Stimulated activated CD4-positive, alpha-beta T cell treated with anti-CD3 and anti-CD28 coated beads, Interleukin-12 subunit alpha, Interleukin-12 subunit beta, amount 100 ng/mL, for 48 hours (primary cell): ENCODE measurements around the gene GEMIN4.
"Not testable (repeated sequence)": the region's sequence is repeated elsewhere in the genome, so short reads cannot be mapped to it uniquely, and the experiment has no call there.

Source experiments
- DNase-seq, 3 donors: peaks; one replicate each; pipeline ENCODE4 v3.0.0-alpha.2; 2020; ENCODE audit warnings: low read depth in 2 of 3, low spot score in 1 of 3

The GEMIN4 gene

GRCh38 chr17:752002-752619, at the start of gene GEMIN4:
GEMIN4 (minus strand) TSS chr17:752264; CDS start chr17:752142, 122 bp downstream.
- peak; percentile 95 to 99 (median 97) for DNase-seq

GRCh38 chr17:801660-802059, 49.6 kb upstream of the GEMIN4 start:
- no peak for DNase-seq

- no peak for DNase-seq
These were observed 48.6 kb upstream of the GEMIN4 start for GRCh38 chr17:800446-801242.

DNA sequence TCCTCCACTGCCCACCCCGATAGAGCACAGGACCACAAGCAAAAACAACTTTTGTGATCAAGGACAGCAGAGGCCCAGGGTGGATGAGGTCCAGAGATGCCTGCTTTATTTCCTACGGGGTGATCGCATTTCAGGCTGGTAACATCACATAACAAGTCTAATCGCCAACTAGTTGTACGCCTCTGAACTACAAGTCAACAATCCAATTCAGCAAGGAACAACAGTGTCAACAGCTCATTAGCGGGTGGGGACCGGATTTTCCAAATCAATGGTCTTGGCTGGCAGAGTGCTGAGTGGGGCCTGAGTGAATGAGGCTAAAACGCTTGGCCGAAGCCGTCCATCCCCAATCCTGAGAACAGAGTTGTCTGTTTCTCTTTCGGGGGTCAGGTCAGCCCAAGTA, 47.2 kb upstream of the GEMIN4 start:
- DNase-seq, result no peak

- DNase-seq, result no peak
These were observed 46.2 kb upstream of the GEMIN4 start for GRCh38 chr17:798246-798645.

GRCh38 chr17:797236-797840, 45.3 kb upstream of the GEMIN4 start:
- no peak for DNase-seq

GRCh38 chr17:796609-797008, 44.5 kb upstream of the GEMIN4 start:
- no peak for DNase-seq

GRCh38 chr17:795721-796120, 43.7 kb upstream of the GEMIN4 start:
- DNase-seq, result no peak

- DNase-seq, result no peak
These were observed 43.2 kb upstream of the GEMIN4 start for GRCh38 chr17:795276-795675.

- DNase-seq, result peak in 2 of 3 donors; percentile 28 to 35
These were observed 42.8 kb upstream of the GEMIN4 start for GRCh38 chr17:794876-795275.

DNA sequence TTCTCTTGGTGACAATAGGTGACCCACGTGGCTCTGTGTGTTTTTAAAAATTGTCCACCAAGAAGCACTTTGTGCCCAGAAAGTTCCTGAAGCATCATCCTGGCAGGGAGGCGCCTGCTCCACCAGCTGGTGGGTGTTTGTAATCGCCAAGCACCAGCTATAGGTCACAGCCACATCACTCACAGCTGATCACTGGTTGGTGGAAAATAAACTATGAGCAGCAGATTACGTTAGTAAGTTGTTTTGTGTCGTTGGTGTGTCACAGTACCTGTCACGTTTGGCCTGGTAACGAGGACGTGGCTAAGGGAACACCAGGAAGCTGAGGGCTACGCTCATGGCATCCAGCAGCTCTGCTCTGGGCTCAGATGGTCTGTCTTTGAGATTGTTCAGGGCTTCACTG, 40.2 kb upstream of the GEMIN4 start:
- DNase-seq, result no peak

DNA sequence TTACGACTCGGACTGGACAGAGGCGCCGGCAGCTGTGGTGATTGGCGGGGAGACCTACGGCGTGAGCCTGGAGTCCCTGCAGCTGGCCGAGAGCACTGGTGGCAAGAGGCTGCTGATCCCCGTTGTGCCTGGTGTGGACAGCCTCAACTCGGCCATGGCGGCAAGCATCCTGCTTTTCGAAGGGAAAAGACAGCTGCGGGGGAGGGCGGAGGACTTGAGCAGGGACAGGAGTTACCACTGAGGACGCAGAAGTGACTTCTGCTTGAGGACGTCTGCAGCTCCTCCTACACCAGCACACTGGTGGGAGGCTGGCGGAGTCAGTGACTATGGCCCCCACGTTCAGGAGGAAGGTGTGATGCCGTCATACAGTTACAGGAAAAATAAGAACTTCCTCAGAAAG, 39.8 kb upstream of the GEMIN4 start:
- no peak for DNase-seq

DNA sequence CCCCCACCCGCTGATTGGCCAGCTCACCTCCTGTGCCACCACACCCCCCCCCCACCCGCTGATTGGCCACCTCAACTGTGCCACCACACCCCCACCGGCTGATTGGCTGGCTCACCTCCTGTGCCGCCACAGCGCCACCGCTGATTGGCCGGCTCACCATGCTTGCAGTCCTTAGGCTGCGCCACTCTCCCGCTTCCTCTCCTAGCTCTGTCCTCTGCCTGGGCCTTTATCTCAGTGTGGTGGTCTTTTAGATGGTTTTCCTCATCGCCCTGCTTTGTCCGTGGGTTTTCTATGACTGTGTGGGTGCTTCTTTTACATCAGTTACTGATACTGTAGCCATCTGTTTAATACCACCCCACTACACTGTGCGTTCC, 38.8 kb upstream of the GEMIN4 start:
- not testable (repeated sequence) for DNase-seq

- not testable (repeated sequence) for DNase-seq
These were observed 38.1 kb upstream of the GEMIN4 start for GRCh38 chr17:789931-790873.

DNA sequence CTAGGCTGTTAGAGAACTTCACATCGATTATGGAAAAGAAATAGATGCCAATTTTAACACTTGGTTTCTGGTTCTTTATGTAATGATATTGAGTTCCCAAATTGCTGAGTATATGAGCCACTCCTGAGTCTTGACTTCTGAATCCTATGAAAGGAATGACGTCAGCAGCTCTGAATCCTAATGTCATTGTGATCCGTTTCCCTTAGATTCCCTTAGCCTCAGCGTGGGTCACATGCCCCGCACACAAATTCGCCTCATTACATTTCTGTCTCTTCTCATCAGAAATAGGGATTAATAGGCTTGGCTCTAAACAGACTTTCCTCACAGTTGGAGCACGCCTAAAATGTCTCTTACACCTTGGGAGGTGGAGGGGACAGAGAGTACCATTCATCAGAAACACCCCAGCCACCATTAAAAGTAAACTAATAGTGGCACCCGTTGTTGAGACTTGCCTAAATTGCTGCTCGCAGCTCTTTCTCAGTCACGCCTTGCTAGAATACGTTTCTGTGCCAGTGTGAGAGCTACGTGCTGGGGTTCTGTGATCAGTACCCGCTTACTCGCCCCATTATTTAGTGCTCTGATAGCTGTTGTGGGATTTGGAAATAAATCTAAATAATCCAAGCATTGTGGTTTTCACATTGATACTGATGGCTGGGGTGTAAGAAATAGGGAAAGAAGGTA, 37.2 kb upstream of the GEMIN4 start:
- DNase-seq, result no peak

- DNase-seq, result no peak
These were observed 36.5 kb upstream of the GEMIN4 start for GRCh38 chr17:788551-788950.

- DNase-seq, result no peak
These were observed 35.7 kb upstream of the GEMIN4 start for GRCh38 chr17:787641-788221.

DNA sequence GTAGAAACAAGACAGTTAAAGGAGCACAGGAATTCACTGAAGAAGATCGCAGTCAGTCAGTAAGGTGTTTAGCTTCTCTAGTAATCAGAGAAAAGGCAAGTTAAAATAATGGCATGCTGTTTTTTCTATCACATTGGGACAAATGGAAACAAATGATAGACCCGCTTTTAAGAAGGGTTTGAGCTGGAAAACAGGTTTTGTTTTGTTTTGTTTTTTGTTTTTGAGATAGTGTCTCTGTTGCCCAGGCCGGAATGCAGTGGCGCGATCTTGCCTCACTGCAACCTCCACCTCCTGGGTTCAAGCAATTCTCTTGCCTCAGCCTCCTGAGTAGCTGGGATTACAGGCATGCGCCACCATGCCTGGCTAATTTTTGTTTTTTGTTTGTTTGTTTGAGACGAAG, 33.8 kb upstream of the GEMIN4 start:
- DNase-seq, result not testable (repeated sequence)

- no peak for DNase-seq
These were observed 32.1 kb upstream of the GEMIN4 start for GRCh38 chr17:784143-784542.
